GM10266 (cell line): ENCODE data around the gene CELF2.

Experiments used
- DNase-seq: peaks from one replicate; pipeline ENCODE4 v3.0.0; 2012; ENCODE audit errors: extremely low spot score
- TF ChIP-seq, protein P1 (sequence below): IDR thresholded peaks from 2 replicates; pipeline ENCODE4 v1.5.1; 2012; ENCODE audit warnings: mild to moderate bottlenecking, low read depth; ENCODE audit not compliant: control insufficient read depth, insufficient read depth; ENCODE audit errors: missing control alignments

CELF2 gene

DNA sequence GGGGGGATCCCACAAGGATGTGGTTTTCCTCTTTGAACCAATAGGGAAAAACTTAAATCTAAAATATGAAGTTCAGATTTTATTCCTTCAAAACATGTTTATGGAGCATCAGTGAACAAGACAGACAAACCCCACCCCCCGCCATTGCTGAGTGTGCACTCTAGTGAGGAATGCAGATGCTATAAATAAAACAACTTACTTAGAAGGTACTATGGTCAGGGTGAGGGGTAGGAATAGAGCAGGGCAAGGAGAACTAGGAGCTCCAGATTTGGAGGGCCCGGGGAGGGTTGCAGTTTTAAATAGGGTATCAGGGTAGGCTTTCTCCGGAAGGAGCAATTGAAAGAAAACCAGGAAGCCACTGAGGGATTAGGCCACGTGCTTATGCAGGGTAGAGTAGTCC lies 47.9 kb downstream of the CELF2 start:
- DNase-seq, result no peak
- TF ChIP-seq, protein P1, sequence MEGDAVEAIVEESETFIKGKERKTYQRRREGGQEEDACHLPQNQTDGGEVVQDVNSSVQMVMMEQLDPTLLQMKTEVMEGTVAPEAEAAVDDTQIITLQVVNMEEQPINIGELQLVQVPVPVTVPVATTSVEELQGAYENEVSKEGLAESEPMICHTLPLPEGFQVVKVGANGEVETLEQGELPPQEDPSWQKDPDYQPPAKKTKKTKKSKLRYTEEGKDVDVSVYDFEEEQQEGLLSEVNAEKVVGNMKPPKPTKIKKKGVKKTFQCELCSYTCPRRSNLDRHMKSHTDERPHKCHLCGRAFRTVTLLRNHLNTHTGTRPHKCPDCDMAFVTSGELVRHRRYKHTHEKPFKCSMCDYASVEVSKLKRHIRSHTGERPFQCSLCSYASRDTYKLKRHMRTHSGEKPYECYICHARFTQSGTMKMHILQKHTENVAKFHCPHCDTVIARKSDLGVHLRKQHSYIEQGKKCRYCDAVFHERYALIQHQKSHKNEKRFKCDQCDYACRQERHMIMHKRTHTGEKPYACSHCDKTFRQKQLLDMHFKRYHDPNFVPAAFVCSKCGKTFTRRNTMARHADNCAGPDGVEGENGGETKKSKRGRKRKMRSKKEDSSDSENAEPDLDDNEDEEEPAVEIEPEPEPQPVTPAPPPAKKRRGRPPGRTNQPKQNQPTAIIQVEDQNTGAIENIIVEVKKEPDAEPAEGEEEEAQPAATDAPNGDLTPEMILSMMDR, result no peak

DNA sequence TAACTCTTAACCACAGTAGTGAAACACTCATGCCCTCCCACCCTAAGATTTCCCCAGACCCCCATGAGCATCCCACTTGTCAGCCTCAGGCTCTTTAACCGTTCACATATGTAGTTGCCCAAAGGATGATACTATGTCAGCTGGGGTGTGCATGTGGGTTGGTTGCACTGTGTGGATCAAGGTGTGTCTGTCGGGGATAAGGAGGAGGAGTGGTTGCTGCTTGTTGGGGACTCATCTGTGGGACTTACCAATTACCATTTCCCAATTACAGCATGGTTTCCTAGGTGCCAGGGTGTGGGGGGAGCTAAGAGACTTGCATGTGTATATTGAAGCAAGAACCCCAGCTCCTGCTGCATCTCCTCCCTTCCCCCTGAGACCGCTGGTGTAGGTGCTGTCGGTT lies 48.8 kb downstream of the CELF2 start:
- TF ChIP-seq, protein P1, result no peak
- DNase-seq, result no peak

- TF ChIP-seq, protein P1, result no peak
- DNase-seq, result no peak
These were observed 51.4 kb downstream of the CELF2 start for GRCh38 chr10:11068861-11069633.

- no peak for DNase-seq
- TF ChIP-seq, protein P1, result no peak
These were observed 55.7 kb downstream of the CELF2 start for GRCh38 chr10:11073410-11073809.

- DNase-seq, result peak; percentile 16
- TF ChIP-seq, protein P1, result no peak
These were observed 57.0 kb downstream of the CELF2 start for GRCh38 chr10:11074536-11075267.

DNA sequence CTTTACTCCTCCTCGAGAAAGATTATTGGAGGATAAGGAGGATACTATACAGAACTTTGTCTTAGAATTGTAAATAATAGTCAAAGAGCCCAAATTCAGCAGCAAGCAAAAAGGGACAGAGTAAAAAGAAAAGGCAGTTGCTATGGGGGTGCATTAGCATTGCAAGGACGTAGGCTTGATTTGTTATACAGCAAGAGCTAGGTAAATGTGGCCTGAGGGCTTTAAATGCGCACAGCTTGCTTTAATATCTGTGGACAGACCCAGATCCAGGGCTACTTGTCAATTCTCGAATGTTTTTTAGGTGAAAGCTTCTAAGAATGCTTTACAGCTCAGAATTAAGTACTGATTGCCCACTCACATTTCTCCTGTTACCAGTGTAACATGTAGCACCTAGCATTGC lies 58.5 kb downstream of the CELF2 start:
- no peak for DNase-seq
- TF ChIP-seq, protein P1, result no peak

DNA sequence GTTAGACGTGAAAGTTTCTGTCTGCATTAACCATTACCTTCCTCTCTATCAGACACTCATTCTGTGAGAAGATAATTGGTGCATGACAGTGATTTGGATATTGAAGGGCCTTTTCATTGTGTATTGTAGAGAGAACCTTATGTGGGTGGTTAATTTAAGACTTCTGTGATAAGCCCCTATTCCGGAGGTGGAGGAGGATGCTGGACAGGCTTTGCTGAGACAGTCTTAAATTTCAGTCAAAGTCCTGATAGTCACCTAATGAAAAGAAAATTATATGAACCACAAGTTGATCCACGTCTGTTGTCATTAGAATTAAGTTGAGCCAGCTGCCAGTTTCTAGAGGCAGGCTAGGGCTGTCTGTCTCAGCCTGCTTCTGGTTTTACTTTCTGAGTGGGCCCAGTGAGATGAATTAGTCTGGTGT lies 62.9 kb downstream of the CELF2 start:
- DNase-seq, result peak; percentile 10
- TF ChIP-seq, protein P1, result no peak
